Stimulated activated CD4-positive, alpha-beta T cell treated with anti-CD3 and anti-CD28 coated beads, TNF-alpha, amount 100 ng/mL, for 24 hours (primary cell): ENCODE data around the gene STC2.
"Not testable (repeated sequence)": the region's sequence is repeated elsewhere in the genome, so short reads cannot be mapped to it uniquely, and the experiment has no call there.

ENCODE experiments used
- DNase-seq, 3 experiments: peaks; one replicate each; pipeline ENCODE4 v3.0.0-alpha.2; 2020; ENCODE audit warnings: low read depth in 3 of 3

The STC2 gene

DNA sequence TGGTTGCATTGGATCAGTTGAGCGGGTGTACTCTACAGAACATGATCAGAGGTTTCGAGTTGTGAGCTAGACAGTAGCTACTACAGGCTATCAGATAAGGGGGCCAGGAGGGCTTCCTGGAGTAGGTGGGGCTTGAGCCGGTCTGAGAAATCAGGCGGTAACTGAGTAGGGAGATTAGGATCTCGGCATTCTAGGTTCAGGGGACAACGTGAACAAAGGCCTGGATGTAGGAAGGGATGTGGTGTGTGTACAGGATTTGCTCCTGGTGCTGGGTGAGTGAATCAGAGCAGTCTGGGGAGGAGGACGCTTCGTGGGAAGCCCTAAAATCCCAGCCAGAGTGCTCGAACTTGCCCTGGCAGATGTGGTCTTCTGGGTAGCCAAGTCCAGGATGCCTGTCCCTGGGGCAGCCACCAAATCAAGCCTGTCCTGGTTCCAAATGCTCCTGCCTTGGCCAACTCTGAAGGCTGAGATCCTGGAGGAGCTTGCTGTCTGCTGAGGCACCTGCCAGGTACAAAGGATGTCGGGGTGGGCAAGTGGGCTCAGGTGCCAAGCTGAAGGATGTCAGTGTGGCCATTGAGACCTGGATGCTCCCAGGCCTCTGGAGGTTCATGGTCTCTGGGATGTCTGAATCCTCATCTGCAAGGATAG is 33.4 kb downstream of the STC2 start:
- DNase-seq = no peak

GRCh38 chr5:173293817-173294672 is 34.2 kb downstream of the STC2 start:
- peak; percentile 47 to 67 (median 54) for DNase-seq

DNA sequence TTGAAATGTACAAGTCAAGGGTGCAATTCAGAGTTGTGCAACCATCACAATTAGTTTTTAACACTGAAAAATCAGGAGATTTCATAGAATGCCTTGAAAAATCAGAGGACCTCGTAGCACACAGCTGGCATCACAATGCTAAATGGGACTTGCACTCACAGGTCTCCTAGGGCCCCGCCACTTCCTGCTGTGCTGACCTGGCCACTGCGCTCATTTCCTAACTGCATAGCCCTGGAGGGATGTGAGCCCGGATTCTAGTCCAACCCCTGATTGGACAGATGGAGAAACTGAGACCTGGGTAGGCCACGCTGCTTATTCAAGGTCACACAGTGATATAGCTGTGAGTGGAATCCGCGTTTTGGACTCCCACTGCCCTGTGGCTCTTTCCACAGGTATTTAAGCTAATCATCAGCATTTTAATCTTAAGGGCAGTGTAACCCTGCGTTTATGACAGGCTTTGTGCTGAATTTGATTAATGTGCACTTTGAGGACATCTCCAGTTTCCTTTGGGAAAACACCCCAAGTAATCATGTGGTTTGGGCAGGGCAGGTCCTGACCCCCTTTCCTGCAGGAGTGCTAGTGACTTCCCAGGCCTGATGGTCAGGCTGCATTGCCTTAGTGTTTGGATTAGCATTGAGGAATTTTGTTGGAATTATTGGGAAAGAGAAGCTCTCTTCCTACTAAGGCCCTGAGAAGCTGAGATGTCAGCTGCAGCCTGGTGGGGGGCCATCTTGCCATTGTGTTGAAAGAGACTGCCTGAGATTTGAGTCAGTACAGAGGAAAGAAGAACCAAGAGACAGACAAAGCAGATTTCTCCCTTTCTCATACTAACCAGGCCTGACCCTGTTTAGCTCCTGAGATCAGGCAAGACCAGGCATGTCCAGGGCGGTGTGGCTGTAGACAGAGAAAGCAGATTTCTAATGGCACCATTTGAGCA is 36.2 kb downstream of the STC2 start:
- DNase-seq = no peak

GRCh38 chr5:173290477-173291131 is 37.6 kb downstream of the STC2 start:
- no peak for DNase-seq

- DNase-seq = no peak
These were observed 38.8 kb downstream of the STC2 start for GRCh38 chr5:173289372-173289771.

DNA sequence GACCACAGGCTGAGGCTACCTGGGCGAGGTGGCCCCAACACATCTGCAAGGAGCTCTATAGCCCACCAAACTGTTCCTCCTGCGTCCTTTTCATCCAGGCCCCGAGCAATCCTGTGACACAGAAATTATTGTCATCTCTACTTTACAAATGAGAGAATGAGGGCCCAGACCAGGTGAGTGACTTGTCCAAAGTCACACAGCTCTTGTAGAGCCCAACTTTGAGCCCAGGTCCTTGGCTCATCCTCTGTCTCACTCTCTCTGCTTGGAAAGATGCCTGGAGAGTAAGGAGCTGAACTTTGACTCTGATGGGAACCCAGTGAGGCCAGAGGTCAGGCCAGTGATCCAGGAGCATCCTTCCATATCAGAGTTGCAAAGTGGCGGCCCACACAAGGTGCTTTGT is 39.6 kb downstream of the STC2 start:
- DNase-seq = no peak

- DNase-seq = no peak
These were observed 41.1 kb downstream of the STC2 start for GRCh38 chr5:173287086-173287485.

GRCh38 chr5:173284343-173284958 is 43.8 kb downstream of the STC2 start:
- not testable (repeated sequence) for DNase-seq

GRCh38 chr5:173283318-173284288 is 44.6 kb downstream of the STC2 start:
- DNase-seq = peak; percentile 41 to 84 (median 58)

DNA sequence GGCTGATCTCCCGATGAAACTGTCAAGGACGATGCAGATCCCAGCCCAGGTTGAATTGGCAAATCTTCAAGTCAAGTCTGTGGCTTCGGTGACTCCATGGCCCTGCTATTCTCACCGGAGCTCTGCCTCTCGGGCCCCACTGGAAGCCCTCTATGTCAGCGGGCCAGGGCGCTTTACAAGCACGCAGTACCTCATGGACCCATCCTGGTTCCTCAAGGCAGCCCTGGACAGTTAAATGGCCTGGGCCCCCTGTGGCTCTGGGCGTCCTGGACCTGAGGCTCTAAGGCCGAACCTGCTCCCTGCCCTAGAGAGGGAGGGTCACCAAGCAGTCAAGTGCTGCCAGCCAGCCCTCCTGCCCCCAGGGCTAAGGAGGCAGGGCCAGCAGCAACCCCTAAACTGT is 45.3 kb downstream of the STC2 start:
- no peak for DNase-seq

DNA sequence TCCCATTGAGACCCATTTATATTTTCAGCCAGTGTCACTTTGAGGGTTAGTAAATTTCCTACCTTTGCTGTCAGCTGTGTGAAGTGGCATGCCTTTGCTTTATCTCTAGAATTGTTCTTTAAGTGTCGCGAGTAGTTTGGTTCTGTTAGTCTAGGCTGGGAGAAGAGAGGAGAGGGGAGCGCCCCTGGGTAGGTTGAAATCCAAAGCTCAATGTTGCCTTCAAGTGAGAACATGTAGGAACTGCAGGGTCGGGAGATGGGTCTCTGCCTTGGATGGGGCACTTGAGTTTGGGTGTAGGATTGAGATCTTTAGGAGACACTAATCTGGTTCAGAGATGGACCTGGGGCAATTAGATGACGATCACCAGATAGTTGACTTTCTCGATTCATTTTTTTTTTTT is 46.3 kb downstream of the STC2 start:
- no peak for DNase-seq

DNA sequence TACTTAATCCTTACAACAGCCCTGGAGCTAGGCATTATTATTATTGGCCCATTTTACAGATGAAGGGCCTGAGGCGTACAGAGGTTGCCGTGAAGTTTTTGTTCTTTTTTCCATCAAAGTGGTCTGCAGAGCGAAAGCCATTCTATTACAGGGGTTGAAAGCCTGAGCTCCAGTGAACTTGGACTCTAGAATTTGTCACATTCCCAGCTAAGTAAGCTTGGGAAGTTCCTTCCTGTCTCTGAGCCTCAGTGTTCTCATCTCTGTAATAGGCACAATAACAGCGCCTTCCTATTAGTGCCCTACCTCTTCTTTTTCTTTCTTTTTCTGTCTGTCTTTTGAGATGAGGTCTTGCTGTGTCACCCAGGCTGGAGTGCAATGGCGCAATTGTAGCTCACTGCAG is 49.0 kb downstream of the STC2 start:
- no peak for DNase-seq

- no peak for DNase-seq
These were observed 49.6 kb downstream of the STC2 start for GRCh38 chr5:173278641-173279040.

GRCh38 chr5:173278172-173278571 is 50.0 kb downstream of the STC2 start:
- no peak for DNase-seq

GRCh38 chr5:173274771-173275170 is 53.4 kb downstream of the STC2 start:
- no peak for DNase-seq

GRCh38 chr5:173271419-173271818 is 56.8 kb downstream of the STC2 start:
- no peak for DNase-seq

DNA sequence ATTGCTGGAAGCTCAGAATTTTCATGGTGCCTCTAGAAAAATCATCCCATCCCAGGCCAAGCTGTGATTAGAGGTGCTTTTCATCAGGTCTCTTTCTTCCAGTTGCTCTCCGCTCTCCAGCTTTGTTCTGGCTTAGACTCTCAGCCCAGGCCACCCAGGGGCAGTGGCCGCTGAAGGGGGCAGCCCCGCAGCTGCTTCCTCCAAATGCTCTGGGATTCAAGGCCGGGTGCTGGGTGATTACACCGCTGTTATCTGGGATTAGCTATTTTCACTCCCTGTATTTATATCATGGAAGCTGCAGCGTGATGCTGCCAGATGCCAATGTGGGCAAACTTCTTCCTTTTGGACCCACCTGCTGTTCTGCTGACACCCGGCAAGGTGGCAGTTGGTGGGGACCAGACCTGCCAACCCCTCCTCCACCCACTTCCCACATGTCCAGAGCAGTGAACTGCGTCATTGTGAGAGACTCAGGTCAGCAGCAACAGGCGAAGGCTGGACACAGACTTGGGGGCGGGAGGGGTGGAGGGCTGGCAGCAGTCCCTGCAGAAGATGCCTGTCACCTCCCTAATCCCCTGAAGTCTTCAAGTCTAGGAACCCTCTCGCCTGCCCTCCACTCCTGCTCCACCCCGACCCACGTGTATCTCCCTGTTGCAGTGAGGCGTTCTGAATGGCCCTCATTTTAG is 59.3 kb downstream of the STC2 start:
- DNase-seq = no peak

GRCh38 chr5:173265433-173265832 is 62.8 kb downstream of the STC2 start:
- DNase-seq = no peak
